PC-3 (cell line): ENCODE data around the gene STOML3. TPM values are rescaled to one million over a fixed set of nuclear protein-coding genes. Genes with fewer than 3 reads are reported as not detected.

ENCODE experiments used
- ATAC-seq: fragments of 200-7000 bp; cut with Tn5 transposase; 2 replicates; pipeline ENCODE4 v1.9.1; 2020; ENCODE audit warnings: mild to moderate bottlenecking, moderate library complexity
- BruUV-seq: library from RNA; stranded (reverse); fragments of 400-500 nt; replicated peaks from 2 replicates; lab custom pipeline; 2021; lab: Mats Ljungman, UMichigan
- CTCF ChIA-PET: fragments of 300-600 bp; sonication (Branson Sonifier 250); formaldehyde crosslinking; loops from one replicate; lab custom pipeline; 2022; ENCODE audit warnings: antibody characterized with exemption; lab: Charles Lee
- POLR2A ChIA-PET: fragments of 300-600 bp; sonication (Branson Sonifier 250); formaldehyde crosslinking; loops from one replicate; lab custom pipeline; 2022; ENCODE audit warnings: antibody characterized with exemption; ENCODE audit not compliant: unreplicated experiment; lab: Charles Lee
- DNase-seq: peaks from one replicate; pipeline ENCODE4 v3.0.0-alpha.2; 2015
- H2AFZ ChIP-seq: fragments of 300-600 bp; sonication (generic); 2 replicates; pipeline ENCODE4 v1.6.0; 2016; ENCODE audit warnings: antibody characterized with exemption, low read length
- H3F3A ChIP-seq: fragments of 300-600 bp; sonication (generic); one replicate; pipeline ENCODE4 v1.6.0; 2017; ENCODE audit warnings: antibody characterized with exemption, low read length, control low read depth, mild to moderate bottlenecking; ENCODE audit not compliant: unreplicated experiment
- H3K27ac ChIP-seq: fragments of 300-600 bp; sonication (generic); 2 replicates; pipeline ENCODE4 v1.5.1; 2016; ENCODE audit warnings: mild to moderate bottlenecking, low read length
- H3K27me3 ChIP-seq: fragments of 300-600 bp; sonication (generic); 2 replicates; pipeline ENCODE4 v1.6.1; 2016; ENCODE audit warnings: low read length, mixed read lengths
- H3K36me3 ChIP-seq: fragments of 300-600 bp; sonication (generic); 2 replicates; pipeline ENCODE4 v1.6.1; 2016; ENCODE audit warnings: low read depth, mixed run types, low read length, mixed read lengths
- H3K4me1 ChIP-seq: fragments of 300-600 bp; sonication (generic); 2 replicates; pipeline ENCODE4 v1.5.1; 2016; ENCODE audit warnings: low read length; ENCODE audit not compliant: insufficient read depth
- H3K4me2 ChIP-seq: fragments of 300-600 bp; sonication (generic); 2 replicates; pipeline ENCODE4 v1.6.0; 2016; ENCODE audit warnings: low read length
- H3K4me3 ChIP-seq: fragments of 300-600 bp; sonication (generic); 2 replicates; pipeline ENCODE4 v1.5.1; 2016; ENCODE audit warnings: mild to moderate bottlenecking, low read length, mixed read lengths
- H3K79me2 ChIP-seq: fragments of 300-600 bp; sonication (generic); 2 replicates; pipeline ENCODE4 v1.6.1; 2017; ENCODE audit warnings: low read length, mixed read lengths
- H3K9ac ChIP-seq: fragments of 300-600 bp; sonication (generic); 2 replicates; pipeline ENCODE4 v1.6.0; 2016; ENCODE audit warnings: mild to moderate bottlenecking, low read length
- H3K9me2 ChIP-seq: fragments of 300-600 bp; sonication (generic); replicated peaks from 2 replicates; pipeline ENCODE4 v1.6.1; 2016; ENCODE audit warnings: mixed run types, low read length, mixed read lengths
- H3K9me3 ChIP-seq: fragments of 300-600 bp; sonication (generic); 2 replicates; pipeline ENCODE4 v1.6.1; 2016; ENCODE audit warnings: low read length, mixed read lengths
- H4K20me1 ChIP-seq: fragments of 300-600 bp; sonication (generic); 2 replicates; pipeline ENCODE4 v1.6.1; 2016; ENCODE audit warnings: low read length, mixed read lengths
- EZH2 ChIP-seq: fragments of 300-600 bp; sonication (generic); IDR thresholded peaks from one replicate; pipeline ENCODE4 v1.6.1; 2017; ENCODE audit warnings: antibody characterized with exemption, mild to moderate bottlenecking, low read length; ENCODE audit not compliant: unreplicated experiment
- EZH2phosphoT487 ChIP-seq: fragments of 300-600 bp; sonication (generic); IDR thresholded peaks from 2 replicates; pipeline ENCODE4 v1.6.1; 2018; ENCODE audit warnings: mild to moderate bottlenecking, antibody characterized with exemption, low read length, borderline replicate concordance
- intact Hi-C: fragments of 100-400 bp; cut with micrococcal nuclease; formaldehyde crosslinking; loops from 2 replicates; pipeline ENCODE4 v1.9.0; 2023
- total RNA-seq: library from RNA; depleted of rRNA; stranded (reverse); fragments of >200 nt; gene quantifications from 2 replicates; pipeline ENCODE4 v1.2.3, GENCODE V29; 2014
- TF ChIP-seq, protein P1 (sequence below): fragments of 300-600 bp; sonication (generic); conservative IDR thresholded peaks from 2 replicates; pipeline ENCODE4 v1.5.1; 2017; ENCODE audit warnings: antibody characterized with exemption, low read depth, mild to moderate bottlenecking, low read length

The STOML3 gene
- total RNA-seq, 1 experiment from 2014 or later: not detected

DNA sequence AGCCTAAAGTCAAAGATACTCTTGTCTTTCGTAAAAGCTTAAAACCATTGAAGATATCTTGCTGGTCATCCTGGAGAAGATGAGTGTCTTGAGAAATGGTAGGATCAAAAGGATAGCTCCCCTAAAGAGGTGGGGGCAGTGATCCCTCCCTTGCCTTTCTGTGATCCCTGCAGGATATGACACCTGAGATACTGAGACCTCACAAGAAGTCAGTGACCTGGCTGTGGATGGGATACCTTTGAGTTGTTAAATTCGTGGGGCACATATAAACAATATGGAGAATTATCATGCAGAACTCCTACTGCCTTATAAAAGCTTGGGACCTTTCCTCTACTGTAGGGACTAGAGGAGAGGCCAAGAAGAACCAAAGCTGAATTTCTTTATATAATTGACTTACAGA, 21.4 kb downstream of the STOML3 start:
- no peaks in the 10 kb centered on the region for H4K20me1 ChIP-seq
- intact Hi-C loops: no loop called here
- H3K9me3 ChIP-seq: no peaks in the 10 kb centered on the region
- no peaks in the 10 kb centered on the region for H3K9me2 ChIP-seq
- H3K4me3 ChIP-seq: no peak overlapping the region
- DNase-seq: no peak
- no peak overlapping the region for H3K9ac ChIP-seq
- BruUV-seq: no TSS peak
- CTCF ChIA-PET: no interaction called here
- no peaks in the 10 kb centered on the region for H3K4me1 ChIP-seq
- H3K27me3 ChIP-seq: peaks cover 59% of the 10 kb centered on the region
- H2AFZ ChIP-seq: no peak overlapping the region
- TF ChIP-seq EZH2phosphoT487 (no peak), EZH2 (no peak)
- TF ChIP-seq, protein P1, sequence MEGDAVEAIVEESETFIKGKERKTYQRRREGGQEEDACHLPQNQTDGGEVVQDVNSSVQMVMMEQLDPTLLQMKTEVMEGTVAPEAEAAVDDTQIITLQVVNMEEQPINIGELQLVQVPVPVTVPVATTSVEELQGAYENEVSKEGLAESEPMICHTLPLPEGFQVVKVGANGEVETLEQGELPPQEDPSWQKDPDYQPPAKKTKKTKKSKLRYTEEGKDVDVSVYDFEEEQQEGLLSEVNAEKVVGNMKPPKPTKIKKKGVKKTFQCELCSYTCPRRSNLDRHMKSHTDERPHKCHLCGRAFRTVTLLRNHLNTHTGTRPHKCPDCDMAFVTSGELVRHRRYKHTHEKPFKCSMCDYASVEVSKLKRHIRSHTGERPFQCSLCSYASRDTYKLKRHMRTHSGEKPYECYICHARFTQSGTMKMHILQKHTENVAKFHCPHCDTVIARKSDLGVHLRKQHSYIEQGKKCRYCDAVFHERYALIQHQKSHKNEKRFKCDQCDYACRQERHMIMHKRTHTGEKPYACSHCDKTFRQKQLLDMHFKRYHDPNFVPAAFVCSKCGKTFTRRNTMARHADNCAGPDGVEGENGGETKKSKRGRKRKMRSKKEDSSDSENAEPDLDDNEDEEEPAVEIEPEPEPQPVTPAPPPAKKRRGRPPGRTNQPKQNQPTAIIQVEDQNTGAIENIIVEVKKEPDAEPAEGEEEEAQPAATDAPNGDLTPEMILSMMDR: no peak
- H3K27ac ChIP-seq: no peak overlapping the region
- H3K79me2 ChIP-seq: no peaks in the 10 kb centered on the region
- ATAC-seq: no peak
- H3K4me2 ChIP-seq: no peak overlapping the region
- H3K36me3 ChIP-seq: no peaks in the 10 kb centered on the region
- H3F3A ChIP-seq: no peaks in the 10 kb centered on the region
- POLR2A ChIA-PET: no interaction called here

DNA sequence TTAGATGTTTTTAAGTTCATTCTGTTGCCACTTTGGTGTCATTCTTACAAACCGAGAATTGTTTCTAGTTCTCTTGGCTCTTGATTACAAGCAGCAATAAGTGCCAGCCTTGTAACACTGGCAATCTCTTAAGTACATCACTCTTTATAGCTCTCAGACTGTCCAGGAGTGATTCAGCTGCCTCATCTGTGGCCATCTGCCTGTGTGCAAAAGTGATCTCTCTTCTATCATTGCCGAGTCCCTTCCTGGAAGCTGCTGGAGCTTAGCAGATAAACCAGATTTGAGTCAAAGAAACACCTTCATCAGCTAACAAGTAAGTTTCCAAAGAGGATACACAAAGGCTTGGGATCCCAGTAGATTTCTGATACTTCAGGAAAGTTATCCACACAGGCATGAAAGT, 23.2 kb downstream of the STOML3 start:
- Histone ChIP-seq H3K4me1 (no peaks in the 10 kb centered on the region), H3K36me3 (no peaks in the 10 kb centered on the region), H3K27me3 (peaks cover 54% of the 10 kb centered on the region), H3K79me2 (no peaks in the 10 kb centered on the region), H3K9me3 (no peaks in the 10 kb centered on the region), H4K20me1 (no peaks in the 10 kb centered on the region), H3K27ac (no peak overlapping the region), H3F3A (no peaks in the 10 kb centered on the region), H3K4me3 (no peak overlapping the region), H2AFZ (no peak overlapping the region), H3K9ac (no peak overlapping the region), H3K9me2 (no peaks in the 10 kb centered on the region), H3K4me2 (no peak overlapping the region)
- ATAC-seq (no peak), DNase-seq (no peak)
- ChIA-PET POLR2A (interaction anchor here (0.6 kb wide), 1 partner anchor 15 kb away, joined by 5 read pairs; no protein-coding TSS in a partner anchor), CTCF (interaction anchor here (0.6 kb wide), 1 partner anchor 10 kb away, joined by 6 read pairs; no protein-coding TSS in a partner anchor)
- intact Hi-C loops: no loop called here
- no peak for TF ChIP-seq EZH2phosphoT487
- TF ChIP-seq EZH2: no peak
- TF ChIP-seq, protein P1: no peak
- no TSS peak for BruUV-seq

DNA sequence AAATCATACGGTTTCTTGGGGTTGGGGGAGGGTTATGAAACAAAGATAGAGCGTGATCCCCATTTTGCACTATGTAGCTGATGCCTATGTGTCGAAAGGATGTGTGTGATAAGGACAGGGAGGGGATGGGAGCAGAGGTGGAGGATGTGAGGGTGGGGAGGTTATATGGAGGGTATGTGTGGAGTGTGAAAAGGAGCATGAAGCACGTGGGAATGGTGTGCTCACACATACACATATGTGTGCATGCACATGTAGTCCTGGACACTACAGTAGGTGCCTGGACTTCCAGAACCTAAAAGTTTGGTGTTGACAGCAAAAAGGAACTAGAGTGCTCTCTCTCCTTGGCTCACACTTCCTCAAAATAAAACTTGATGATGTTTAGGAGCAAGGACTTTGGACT, 25.4 kb downstream of the STOML3 start:
- Histone ChIP-seq H3K9me3 (no peaks in the 10 kb centered on the region), H3K79me2 (no peaks in the 10 kb centered on the region), H3K27me3 (peaks cover 54% of the 10 kb centered on the region), H2AFZ (no peak overlapping the region), H3K27ac (no peak overlapping the region), H3K4me2 (no peak overlapping the region), H3K4me1 (no peaks in the 10 kb centered on the region), H3K36me3 (no peaks in the 10 kb centered on the region), H3K9me2 (no peaks in the 10 kb centered on the region), H3K9ac (no peak overlapping the region), H3F3A (no peaks in the 10 kb centered on the region), H3K4me3 (no peak overlapping the region), H4K20me1 (no peaks in the 10 kb centered on the region)
- no TSS peak for BruUV-seq
- intact Hi-C loops: no loop called here
- TF ChIP-seq, protein P1: no peak
- TF ChIP-seq EZH2 (no peak), EZH2phosphoT487 (no peak)
- ATAC-seq: no peak
- no peak for DNase-seq
- ChIA-PET POLR2A (no interaction called here), CTCF (no interaction called here)
